ENCODE measurements around the gene ENOX2.
"Not testable (repeated sequence)": the region's sequence is repeated elsewhere in the genome, so short reads cannot be mapped to it uniquely, and the experiment has no call there.

ENOX2 gene

DNA sequence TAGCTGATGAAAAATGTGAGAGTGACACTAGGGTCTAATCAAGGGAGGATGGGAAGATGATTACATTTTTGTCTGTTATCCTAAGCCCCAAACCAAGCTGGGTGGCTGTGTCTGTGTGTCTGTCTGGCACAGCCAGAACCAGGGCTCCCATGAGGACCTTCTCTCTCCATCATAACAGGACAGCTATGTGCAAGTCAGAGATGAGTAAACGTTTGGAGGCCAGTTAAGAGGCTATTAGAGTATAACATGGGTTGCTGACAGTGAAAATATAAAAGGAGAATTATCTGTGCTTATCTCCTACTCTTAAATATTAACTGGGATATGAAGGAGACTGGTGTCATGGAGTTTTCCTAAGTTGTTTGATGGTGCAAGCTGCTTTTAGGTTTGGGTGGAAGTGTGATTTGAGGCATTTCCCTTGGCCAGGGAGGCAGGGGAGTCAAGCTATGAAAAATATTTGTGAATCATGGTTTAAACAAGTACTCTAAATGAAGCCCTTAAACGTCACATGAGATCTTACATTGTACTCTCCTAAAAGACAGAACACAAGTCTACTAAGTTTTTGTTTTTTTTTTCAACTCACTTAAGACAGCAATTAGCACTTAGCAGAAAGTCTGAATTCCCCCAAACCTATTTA, 156.2 kb downstream of the ENOX2 start:
- DNase-seq = no peak

DNA sequence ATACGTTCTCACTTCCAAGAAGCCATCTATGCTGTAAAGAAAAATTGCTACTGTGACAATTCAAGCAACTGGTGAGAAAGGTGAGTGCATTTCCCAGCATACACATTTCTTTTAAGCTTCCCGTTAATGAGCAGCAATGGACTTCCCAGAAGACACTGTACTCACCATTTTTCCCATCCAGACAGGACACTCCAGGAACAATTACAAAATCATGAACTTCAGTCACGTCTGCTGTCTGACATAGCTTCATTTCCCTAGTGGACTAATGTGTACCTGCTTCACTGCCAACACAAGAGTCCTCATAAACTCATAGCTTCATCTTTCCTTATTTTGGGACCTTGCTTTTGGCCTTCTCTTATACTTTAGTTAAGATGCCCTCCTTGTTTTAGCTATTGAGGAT, 156.9 kb downstream of the ENOX2 start:
- no peak for DNase-seq

DNA sequence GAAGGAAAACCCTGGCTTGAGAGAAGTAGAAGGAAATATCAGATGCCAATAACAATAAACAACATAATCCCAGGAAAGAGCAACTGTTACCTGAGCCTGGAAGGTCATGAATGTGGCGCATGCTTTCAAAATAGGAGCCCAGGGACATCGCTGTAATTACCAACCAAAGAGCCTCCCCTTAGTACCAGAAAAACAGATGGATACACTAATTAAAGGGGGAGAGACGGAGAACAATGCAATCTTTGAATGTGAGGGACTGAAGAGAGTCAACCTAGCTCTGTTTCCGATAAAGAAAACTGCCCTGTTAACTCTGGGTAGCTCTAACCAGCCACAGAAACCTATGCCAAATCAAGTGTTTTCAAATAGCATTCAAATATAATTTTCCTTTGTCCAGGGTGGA, 161.4 kb downstream of the ENOX2 start:
- DNase-seq = no peak

DNA sequence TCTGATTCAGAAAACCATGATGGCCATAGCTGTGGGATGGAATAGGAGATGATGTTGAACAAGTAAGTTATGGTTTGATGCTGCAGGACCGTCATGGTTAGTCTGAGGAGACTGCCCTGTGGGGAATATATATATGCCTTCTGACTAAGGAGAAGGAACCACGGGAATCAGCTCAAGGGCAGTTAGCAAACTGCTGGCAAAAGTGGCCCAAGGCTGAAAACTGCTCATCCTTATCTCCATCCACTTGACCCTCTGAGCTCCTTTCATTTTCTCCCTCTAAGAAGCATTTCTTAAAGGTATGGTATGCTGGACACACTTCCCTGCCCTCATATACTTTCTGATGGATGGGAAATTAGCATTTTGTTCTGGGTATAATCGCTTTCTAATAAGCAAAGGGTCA, 161.9 kb downstream of the ENOX2 start:
- no peak for DNase-seq

DNA sequence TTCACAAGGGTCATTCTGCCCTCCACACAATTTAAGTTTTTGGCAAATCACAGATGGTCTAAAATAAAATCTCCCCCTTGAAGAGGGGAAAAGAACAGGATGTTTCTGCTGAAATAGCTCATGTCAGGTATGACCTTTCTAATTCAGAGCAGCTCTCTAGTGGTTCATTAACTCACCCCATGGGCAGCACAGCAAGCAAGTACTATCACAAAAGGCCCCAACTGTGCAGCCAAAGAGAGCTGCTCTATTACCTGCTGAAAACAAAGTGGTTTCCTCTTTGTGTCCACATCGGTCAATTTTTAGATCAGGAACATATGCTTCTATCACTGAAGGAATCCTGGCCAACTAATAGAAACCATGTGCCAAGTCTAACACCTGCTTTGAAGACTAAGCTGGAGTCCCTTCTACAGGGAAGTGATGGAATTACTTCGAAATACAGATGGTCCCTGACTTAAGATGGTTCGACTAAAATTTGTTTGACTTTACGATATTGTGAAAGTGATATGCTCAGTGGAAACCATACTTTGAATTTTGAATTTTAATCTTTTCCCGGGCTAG, 164.3 kb downstream of the ENOX2 start:
- no peak for DNase-seq

DNA sequence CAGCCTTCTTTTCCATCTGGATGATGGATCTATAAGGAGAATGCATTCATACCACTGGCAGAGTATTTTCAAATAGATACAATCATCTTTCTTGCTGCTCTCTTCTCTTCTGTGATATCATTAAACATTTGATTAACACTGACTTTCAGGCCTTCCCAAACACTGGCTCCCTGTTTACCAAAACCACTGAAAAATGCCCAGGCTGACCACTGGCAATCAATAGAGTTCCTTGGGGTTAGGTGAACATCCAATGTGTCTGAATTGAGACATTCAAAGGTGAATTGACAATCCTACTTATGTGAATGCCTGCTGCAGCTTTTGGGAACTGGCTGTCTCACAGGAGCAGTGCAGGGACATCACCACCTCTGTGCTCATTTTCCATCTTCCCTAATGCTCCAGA, 168.3 kb downstream of the ENOX2 start:
- no peak for DNase-seq

DNA sequence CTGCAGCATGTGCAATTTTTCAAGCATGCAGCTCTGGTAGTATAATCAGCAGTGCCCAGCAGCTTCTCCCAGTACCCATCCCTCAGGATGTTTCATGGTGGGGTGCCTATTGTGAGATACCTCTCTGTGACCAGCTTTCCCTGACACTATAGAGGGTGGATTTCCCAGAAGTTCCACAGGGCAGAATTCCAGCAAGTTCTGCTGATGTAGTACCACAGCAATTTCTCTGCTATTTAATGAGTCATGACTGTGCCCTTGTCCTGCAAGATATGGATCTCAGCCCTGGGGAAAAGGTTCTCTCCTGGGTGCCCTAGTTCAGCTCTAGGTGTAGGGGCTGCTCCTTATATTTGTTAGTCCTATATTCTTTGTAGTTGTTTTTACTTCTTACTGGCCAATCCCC, 174.8 kb downstream of the ENOX2 start:
- no peak for DNase-seq

DNA sequence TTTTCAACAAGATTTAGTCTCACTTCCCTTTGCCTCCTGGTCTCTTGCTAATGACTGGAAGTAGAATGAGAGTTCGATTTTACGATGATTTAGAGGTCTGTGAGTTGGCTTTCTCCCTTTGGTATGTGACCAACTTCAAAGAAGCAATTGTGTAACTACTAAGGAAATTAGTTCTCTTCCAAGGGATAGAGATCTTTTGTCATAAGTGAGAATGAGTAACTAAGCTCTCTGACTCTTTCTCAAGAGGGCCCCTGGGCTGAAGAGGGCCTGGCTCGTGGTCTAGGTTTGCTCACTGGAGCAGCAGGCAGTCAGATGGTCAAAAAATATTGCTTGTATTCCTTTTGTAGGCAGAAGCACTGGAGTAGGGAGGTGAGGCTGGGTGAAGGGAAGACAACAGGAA, 176.3 kb downstream of the ENOX2 start:
- no peak for DNase-seq

DNA sequence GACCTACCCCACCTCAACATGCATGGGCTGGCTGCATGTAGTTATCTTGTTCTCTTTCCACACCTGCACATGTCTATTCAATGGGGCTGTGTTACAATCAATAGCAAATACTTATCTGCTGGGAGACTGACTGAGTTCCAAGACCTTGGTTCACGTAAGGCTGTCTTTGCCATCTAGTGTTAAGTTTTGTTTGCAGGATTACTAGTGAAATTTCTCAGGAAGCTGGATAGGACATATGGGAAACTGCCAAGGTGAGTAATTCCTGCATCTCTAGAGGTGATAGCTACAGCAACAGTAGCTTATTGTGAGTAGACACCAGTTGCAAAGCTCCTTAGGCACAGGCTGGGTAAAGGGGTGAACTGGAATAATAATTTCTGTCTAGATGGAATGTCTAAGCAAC, 177.5 kb downstream of the ENOX2 start:
- DNase-seq = no peak

DNA sequence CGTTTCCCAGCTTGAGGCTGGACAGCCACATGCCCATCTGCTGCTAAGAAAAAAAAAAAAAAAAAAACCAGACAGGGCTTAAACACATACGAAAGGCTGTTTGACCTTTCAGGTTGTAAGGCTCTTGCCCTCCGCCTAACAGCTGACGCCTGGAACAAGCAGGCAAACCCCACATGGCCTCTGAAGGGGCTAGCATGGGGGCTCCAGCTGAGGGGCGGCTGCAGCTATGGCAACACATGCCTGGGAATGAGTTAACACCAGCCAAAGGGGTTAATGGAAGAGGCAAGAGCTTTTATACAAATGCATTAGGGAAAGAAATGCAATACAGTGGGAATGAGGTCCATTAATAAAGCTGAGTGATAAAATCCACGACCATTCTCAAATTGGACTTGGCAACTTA, 183.6 kb downstream of the ENOX2 start:
- DNase-seq = no peak

DNA sequence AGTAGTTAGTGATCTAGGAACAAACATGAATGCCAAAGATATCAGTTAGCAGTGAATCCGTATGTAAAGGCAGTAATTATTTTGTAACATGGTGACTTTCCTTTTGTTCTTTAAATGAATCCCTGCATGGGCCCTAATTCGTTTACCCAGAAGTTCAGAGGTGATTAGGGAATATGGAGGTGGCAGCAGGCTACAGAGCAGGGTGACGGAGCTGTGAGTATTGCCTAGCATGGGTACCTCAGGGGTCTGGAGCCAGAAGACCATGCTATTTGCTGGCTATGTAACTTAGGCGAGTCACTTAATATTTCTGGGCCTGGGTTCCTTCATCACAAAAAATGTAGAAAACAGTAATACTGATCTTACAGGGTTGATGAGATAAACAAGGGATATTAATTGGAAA, 184.9 kb downstream of the ENOX2 start:
- DNase-seq = no peak

DNA sequence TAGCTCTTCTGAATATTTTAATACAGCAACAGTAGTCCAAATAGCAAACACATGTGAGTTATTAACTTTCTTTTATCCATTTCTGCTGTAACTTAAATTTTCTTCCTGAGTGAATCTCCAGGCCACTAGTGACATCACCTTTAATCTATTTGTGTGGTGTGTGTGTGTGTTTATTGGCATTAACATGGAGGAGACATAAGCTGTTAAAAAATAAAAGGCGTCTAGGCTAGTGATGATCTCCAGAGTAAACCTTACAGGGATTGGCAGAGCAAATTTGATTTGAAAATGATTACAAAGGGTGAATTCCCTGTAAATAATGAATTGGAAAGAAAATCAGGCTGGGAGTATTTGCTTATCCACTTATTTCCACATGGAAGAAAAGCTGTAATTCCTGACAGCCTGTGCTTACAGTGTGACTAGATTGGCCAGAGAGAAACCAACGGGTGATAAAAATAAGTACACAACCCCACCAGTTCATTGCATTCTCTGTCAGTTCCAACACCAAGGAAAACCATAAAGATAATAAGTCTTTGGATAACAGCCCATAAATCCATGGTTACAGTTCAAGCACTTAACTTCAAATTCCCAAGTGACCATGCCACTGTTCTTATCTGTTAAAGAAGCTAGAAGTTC, 186.1 kb downstream of the ENOX2 start:
- DNase-seq = no peak

DNA sequence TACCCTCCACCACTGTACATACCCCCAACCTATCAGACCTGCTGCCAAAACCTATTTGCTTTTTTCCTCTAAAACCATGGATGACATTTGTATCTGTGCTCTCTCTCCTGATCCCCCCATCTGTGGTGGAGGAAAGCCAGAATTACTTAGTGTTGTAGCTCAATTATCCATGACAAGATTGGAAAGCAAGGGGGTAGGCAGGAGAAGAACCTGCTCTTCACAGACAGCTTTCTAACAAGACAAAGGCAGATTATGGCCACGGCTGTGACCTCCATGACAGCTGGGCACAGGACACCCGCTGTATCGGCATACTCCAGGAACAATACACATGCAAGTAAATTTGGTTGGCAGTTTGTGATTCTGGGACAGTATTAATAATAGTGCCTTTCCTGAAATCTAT, 186.7 kb downstream of the ENOX2 start:
- no peak for DNase-seq

DNA sequence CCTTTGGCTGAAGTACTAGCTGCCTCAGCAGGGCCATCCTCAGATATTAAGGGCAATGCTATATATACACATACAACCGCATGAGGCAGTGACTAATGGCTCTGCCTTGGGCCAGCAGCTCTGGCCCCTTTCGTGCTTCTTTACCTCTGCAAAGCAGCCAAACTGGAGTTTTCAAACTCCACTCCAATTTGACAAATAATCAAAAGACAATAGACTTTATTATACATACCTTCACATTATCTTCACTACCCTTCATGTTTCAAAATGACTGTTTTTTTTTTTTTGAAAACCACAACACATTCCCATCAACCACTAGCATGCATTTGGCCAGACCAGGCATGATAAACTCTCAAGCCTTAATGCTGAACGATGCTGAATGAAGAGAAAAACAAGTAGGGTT, 187.7 kb downstream of the ENOX2 start:
- no peak for DNase-seq

DNA sequence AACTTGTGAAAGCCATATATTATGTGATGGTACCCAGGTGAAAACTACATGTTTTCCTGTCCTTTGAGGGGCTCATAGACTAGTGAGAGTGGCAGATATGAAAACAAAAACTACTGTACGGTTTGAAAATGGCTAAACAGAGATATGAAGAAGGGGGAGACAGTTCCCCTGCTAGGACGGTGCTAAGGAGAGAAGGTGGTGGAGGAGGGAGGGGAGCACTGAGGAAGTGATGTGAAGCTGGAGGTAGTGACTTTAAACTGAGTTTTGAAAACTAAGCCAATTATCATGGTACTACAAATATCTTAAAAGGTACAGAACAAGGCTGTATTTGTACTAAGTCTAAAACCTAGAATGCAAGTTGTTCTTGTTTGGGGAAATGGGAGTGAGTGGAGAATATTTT, 188.3 kb downstream of the ENOX2 start:
- no peak for DNase-seq

DNA sequence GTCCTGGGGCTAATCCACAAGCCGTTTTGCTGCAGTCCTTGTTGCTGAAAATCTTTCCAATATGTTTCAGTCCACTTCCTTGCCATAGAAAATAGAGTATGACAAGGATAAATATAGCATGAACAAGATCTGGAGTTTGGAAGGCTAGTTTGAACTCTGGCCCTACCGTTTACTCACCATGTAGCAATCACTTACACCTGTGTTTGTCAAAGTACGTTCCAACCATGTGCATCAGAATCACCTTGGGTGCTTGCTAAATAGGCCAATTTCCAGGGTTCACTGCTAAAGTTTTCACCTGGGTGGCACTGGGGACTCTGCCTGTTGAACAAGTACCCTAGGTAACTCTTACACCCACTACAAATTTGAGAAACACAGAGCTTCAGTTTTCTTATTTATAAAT, 188.9 kb downstream of the ENOX2 start:
- DNase-seq = no peak

DNA sequence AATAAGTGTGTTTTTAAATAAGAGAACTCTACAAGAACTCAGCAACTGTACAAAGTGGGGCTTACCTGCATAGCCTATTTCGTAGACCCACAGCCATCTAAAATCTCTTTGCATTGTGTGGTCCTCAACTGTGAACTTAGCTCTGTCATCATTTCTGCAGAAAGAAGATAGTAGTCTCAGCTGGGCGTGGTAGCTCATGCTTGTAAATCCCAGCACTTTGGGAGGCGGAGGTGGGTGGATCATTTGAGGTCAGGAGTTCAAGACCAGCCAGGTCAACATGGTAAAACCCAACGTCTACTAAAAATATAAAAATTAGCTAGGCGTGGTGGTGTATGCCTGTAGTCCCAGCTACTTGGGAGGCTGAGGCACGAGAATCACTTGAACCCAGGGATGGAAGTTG, 193.8 kb downstream of the ENOX2 start:
- not testable (repeated sequence) for DNase-seq

DNA sequence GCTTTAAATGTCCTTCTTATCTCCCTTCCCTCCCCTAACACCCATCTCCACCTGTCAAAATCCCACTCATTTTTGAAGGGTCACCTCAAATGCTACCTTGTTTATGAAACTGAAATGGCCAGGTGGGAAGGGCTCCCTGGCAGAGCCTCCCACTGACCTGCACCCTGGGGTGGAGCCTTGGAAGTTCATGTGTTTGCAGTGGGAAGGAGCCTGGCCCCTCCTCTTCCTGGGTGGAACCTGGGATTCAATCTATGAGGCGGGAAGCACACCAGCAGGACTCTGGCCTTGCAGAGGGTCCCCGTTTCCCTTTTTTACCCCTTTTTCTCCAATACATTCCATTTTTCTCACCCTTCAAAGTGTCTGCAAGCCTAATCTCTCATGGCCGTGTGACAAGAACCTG, 197.4 kb downstream of the ENOX2 start:
- no peak for DNase-seq

DNA sequence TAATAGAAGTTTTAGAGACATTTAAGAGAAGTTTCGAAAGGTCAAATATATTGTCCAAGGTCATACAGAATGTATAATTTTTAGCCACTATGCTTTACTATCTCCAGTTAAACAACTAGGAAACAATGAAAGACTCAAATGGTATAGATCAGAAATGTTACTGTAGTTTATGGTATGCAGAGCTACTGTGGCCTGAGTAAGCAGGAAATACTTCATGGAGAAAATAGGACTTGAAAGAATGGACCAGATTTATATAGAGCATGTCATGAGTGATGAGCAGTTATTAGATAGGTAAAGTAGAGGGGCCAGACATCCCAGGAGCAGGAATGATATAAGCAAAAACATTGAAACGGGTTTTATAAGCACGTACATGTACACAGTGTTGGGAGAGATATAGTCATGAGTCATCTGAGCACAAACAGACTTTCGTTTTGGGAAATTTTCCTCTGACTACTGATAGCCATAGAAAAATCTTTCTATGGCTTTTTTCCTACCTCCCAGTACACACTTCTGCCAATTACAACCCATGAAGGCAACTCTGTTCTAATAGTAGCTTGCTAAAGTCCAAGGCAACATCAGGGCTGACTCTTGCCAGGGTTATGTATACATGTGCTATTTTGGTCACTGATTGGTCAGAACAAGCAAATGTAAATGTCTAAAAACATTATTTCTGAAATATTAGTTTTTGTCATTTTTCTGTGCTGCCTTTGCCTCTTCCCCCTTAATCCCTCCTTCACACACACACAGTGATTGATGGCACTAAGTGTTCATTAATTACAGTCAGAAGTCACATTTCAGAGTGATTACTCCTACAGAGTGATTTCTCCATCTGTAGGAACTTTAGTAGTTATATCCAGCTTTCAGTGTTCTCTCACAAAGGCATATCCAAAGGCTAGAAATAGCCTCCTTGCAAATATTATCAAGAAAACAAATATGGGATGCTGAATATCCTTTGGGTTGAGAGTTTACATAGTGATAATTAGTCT, 198.7 kb downstream of the ENOX2 start:
- no peak for DNase-seq

DNA sequence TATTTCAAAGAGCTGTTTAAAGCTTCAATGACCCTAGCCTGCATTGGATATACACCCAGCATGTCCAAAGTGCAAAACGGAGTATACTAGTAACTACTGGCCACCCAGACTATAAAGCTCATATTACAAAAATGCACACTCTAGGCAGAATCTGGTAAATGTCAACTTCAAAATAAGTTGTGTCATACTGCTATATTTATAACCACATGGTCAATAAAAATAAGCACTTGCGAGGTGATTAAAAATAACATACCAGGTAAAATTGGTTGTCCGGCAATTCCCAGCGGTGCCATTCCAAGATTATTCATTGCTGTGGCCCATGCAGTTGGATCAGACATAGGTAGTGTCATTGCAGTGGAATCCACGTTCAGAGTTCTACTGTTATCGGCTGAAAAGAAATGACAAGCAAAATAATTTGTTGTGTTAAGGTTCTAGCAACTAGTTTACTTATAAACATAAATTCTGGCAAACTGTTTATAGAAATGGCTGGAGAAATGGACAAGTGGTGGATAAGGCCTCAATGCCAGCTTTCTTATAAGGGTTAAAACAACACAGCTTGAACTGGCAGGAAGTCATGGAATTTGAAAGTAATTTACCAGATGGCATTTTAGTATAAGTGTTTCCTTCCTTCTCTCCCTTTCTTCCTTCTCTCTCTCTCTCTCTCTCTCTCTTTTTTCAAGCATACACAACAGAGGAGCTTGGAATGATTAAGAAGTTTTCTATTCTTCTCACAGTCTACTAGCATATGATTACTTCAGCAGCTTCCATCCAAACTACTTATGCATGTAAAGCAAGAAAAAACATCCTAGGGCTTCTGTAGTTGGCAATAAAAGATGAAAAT, 199.9 kb downstream of the ENOX2 start:
- no peak for DNase-seq

DNA sequence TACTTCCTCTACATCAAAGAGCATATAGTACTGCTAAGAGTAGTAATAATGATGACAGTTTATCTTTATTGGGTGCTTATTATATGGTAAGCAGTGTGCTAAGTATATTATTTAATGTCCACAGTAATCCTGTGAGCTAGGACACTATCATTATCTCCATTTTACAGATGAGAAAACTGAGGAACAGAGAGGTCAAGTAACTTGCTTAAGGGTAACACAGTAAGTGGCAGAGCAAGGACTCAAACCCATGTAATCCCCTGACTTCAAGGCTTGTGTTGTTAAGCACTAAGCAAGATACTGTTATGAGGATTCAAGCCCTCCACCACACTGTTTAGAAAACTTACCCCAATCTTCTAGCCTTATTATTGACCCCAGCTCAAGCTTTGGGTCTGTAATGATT, 202.4 kb downstream of the ENOX2 start:
- DNase-seq = no peak

DNA sequence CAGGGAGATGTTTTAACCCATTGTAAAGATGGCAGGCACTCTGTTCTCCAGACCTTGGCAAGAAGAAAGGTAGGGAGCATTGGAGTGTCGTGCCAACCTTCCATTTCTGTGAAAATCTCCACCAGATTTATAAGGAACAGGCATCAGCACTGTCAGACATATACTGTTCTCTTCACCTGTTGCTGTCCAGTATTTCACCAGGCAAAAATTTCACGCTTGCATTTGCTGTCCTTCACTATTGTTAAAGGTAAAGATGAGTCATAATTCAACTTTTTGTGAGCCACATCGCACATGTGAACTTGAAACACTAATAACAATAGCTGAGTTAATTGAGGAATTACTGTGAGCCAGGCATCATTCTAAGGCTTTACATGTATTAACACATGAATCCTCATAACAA, 203.4 kb downstream of the ENOX2 start:
- DNase-seq = no peak

DNA sequence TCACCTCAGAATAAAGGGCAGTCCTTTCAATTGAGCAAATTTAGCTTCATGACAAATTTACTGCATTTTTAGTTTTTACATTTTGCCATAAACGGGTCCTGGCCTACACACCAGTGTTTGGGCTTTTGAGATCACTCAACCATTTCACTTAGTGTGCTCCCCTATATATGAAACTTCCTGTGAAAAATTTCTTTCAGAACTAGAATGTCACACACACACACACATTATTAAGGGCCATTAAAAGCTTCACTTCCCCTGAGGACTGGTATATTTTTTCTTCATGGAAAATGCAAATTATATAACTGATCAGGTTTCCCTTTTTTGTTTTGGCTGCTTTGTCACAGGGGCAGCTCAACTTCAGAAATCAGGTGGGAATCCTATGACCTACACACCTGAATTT, 206.5 kb downstream of the ENOX2 start:
- no peak for DNase-seq

Measured in CD4-positive, alpha-beta T cell treated with Interleukin-12 subunit alpha and Interleukin-12 subunit beta, for 1 hour (primary cell).